Cardiac muscle cell (in vitro differentiated cells and primary cell): ENCODE measurements around the gene PRKCD. TPM values are rescaled to one million over a fixed set of nuclear protein-coding genes. Genes with fewer than 3 reads are reported as not detected.

Experiments used
- DNase-seq, 2 donors: peaks; one replicate each; pipeline versions ENCODE4 v3.0.0 to v3.0.0-alpha.2; 2010 to 2017; ENCODE audit warnings: low read depth in 1 of 2, low spot score in 1 of 2
- H3K27ac ChIP-seq: fragments of 200-600 bp; sonication (generic); 2 replicates; pipeline ENCODE4 v1.5.1; 2016
- H3K27me3 ChIP-seq: fragments of 200-600 bp; sonication (generic); 2 replicates; pipeline ENCODE4 v1.6.0; 2016; ENCODE audit warnings: control low read depth
- H3K36me3 ChIP-seq: fragments of 200-600 bp; sonication (generic); 2 replicates; pipeline ENCODE4 v1.5.1; 2016; ENCODE audit warnings: control low read depth
- H3K4me1 ChIP-seq: fragments of 200-600 bp; sonication (generic); 2 replicates; pipeline ENCODE4 v1.8.1; 2017; ENCODE audit warnings: low read depth, mild to moderate bottlenecking, mixed run types
- H3K4me3 ChIP-seq: fragments of 200-600 bp; sonication (generic); 2 replicates; pipeline ENCODE4 v1.5.1; 2016; ENCODE audit warnings: mild to moderate bottlenecking
- H3K9me3 ChIP-seq: fragments of 200-600 bp; sonication (generic); 2 replicates; pipeline ENCODE4 v1.5.1; 2017; ENCODE audit warnings: low read depth, mild to moderate bottlenecking, control low read depth
- CTCF ChIP-seq: IDR thresholded peaks from 2 replicates; pipeline ENCODE4 v1.5.1; 2012; ENCODE audit warnings: low read depth, mild to moderate bottlenecking, low read length
- polyA plus RNA-seq: library from polyadenylated mRNA; unstranded; fragments of >200 nt; fragmentation: Nextera tagmentation; extraction: Ambion mirVana; gene quantifications from 2 replicates; pipeline ENCODE4 v1.2.1, GENCODE V29; 2016
- total RNA-seq: library from RNA; depleted of rRNA; stranded (reverse); fragments of >200 nt; gene quantifications from 2 replicates; pipeline ENCODE4 v1.2.3, GENCODE V29; 2016

PRKCD gene
- total and polyA plus RNA-seq, 2 experiments from 2014 or later = 1.3 to 3.9 TPM

DNA sequence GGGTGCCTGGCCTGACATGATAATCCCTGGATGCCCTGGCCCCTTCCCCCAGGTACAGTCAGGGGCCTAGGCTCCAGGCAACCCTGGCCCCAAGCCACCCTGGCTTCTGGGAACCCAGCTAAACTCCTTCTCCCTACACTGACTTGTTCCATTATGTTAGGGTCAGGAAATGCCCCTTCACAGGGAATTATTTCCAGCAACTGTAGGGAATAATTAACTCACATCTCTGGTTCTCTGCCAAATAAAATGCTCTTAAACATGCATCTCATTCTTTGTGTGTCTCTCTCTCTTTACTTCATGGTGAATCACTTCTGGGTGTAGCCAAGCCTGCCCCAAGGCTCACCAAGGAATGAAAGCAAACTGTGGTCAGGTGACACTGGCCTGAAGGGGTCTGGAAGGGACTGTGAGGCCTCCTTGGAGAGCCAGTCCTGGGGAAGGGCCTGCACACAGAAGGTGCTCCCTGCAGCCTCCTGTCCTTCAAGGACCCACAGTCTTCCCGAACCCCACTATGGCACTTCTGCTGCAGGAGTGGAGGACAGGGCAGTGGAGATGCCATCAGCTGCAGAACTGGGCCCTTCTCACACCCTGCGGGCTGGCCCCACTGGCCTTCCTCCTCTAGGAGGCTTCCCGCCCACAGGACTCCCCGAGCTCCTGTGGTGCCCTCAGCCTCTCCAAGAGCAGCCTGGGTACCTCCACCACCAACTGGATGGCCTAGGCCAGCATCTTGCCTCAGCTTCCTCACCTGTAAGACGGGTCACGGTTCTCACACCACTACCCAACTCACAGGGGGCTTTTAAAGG is 77.2 kb downstream of the PRKCD start:
- peak in 1 of 2 donors; percentile 88 for DNase-seq
- H3K4me3 ChIP-seq = no peak overlapping the region
- peaks cover 5% of the 10 kb centered on the region for H3K4me1 ChIP-seq
- no peaks in the 10 kb centered on the region for H3K27me3 ChIP-seq
- peaks cover 35% of the 10 kb centered on the region for H3K36me3 ChIP-seq
- TF ChIP-seq CTCF = no peak
- H3K9me3 ChIP-seq = no peaks in the 10 kb centered on the region
- H3K27ac ChIP-seq = no peak overlapping the region

- peaks cover 30% of the 10 kb centered on the region for H3K36me3 ChIP-seq
- H3K9me3 ChIP-seq = no peaks in the 10 kb centered on the region
- TF ChIP-seq CTCF = no peak
- H3K4me1 ChIP-seq = peaks cover 12% of the 10 kb centered on the region
- no peaks in the 10 kb centered on the region for H3K27me3 ChIP-seq
- no peak overlapping the region for H3K27ac ChIP-seq
- no peak for DNase-seq
- H3K4me3 ChIP-seq = no peak overlapping the region
These were observed 77.9 kb downstream of the PRKCD start for GRCh38 chr3:53238886-53239285.

DNA sequence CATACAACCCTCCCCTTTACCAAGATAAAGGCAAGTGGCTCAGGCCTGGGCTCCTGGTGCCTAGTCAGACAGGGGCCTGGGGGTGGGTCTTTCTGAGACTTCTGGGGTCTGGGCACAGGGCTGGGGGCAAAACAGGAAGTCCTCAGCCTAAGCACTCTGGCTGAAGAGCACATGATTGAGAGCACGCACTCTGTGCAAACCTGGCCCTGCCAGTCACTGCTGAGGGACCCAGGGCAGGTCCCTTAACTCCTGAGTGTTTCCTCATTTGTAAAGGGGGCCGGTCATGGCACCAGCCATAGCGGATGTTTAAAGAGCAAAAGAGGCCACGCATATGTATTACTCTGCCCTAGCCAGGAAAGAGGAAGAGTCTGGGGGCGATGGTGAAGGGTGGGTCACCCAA is 78.8 kb downstream of the PRKCD start:
- peaks cover 20% of the 10 kb centered on the region for H3K4me1 ChIP-seq
- H3K36me3 ChIP-seq = peaks cover 23% of the 10 kb centered on the region
- TF ChIP-seq CTCF = no peak

DNA sequence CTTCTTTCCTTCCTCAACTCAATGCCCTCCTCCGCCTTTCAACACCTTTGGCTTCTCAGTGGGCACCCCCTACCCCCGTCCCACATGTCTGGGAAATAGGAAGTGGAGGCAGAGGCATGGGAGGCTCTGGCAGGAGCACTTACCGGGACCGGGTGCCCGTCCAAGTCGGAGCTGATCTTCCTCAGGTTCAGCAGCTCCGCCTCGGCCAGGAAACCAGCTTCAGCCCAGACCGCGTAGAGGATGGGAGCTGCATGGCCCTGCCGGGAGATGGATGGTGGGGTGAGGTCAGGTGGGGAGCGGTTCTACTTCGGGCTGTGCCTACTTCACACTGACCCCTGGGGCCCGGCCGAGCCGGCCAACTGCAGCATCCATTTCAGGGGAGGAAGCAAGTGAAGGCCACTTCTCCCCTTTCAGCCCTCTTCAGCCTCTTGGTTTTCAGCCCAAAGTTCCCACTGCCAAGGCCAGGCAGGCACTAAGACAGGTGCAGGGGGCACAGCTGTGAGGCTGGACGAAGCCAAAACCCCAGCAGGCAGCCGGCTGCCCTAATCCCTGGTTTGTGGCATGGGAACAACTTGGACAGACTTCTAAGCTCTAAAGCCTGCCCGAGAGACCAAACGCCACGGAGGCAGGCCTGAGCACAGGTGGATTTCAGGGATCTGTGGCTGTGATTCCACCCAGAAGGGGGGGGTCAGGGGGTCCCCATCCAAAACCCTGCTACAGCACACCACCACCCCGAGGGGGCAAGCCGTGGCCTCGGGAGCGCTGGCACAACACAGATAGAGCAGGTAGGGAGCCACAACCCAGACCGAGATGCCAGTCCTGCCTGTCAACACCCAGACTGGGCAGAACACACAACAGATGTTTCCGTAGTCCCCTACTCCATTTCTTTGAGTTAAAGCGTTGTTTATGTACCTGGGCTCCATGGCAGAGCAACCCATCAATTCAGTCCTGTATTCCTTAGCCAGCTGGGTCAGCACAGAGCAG is 80.3 kb downstream of the PRKCD start:
- no peak for DNase-seq
- Histone ChIP-seq H3K4me1 (peaks cover 23% of the 10 kb centered on the region), H3K27ac (no peak overlapping the region), H3K36me3 (peaks cover 22% of the 10 kb centered on the region), H3K9me3 (no peaks in the 10 kb centered on the region), H3K4me3 (no peak overlapping the region), H3K27me3 (no peaks in the 10 kb centered on the region)
- no peak for TF ChIP-seq CTCF

More for the DNA sequence above, 78.8 kb downstream of the PRKCD start:
- no peaks in the 10 kb centered on the region for H3K9me3 ChIP-seq
- no peak overlapping the region for H3K4me3 ChIP-seq
- no peak for DNase-seq
- no peaks in the 10 kb centered on the region for H3K27me3 ChIP-seq
- no peak overlapping the region for H3K27ac ChIP-seq

- Histone ChIP-seq H3K9me3 (no peaks in the 10 kb centered on the region), H3K27ac (no peak overlapping the region), H3K36me3 (peaks cover 19% of the 10 kb centered on the region), H3K4me1 (peaks cover 23% of the 10 kb centered on the region), H3K27me3 (no peaks in the 10 kb centered on the region), H3K4me3 (no peak overlapping the region)
- no peak for DNase-seq
- TF ChIP-seq CTCF = no peak
These were observed 81.1 kb downstream of the PRKCD start for GRCh38 chr3:53242155-53242554.

Other genes starting within 250 kb of the PRKCD start
- gene SFMBT1, start 115.1 kb upstream of the PRKCD start, total RNA-seq = 3.1 and 6.1 TPM in 2 replicates
- gene SFMBT1, start 115.1 kb upstream of the PRKCD start, polyA plus RNA-seq = 3.4 and 4.2 TPM in 2 replicates
- 5.4 and 8.1 TPM in 2 replicates for gene RFT1, start 30.8 kb upstream of the PRKCD start, total RNA-seq
- gene RFT1, start 30.8 kb upstream of the PRKCD start, polyA plus RNA-seq = 16.1 and 16.7 TPM in 2 replicates
- 112 and 119 TPM in 2 replicates for gene TKT, start 94.8 kb downstream of the PRKCD start, total RNA-seq
- 70.9 and 73.6 TPM in 2 replicates for gene TKT, start 94.8 kb downstream of the PRKCD start, polyA plus RNA-seq
- 23.0 and 34.3 TPM in 2 replicates for gene DCP1A, start 186.3 kb downstream of the PRKCD start, total RNA-seq
- 67.0 and 107 TPM in 2 replicates for gene DCP1A, start 186.3 kb downstream of the PRKCD start, polyA plus RNA-seq